Measurements from ENCODE around the gene LY6G5C. TPM values are rescaled to one million over a fixed set of nuclear protein-coding genes. Genes with fewer than 3 reads are reported as not detected.

LY6G5C gene
- total RNA-seq, 2 donors from 2014 or later = 0.93 to 2.0 TPM

DNA sequence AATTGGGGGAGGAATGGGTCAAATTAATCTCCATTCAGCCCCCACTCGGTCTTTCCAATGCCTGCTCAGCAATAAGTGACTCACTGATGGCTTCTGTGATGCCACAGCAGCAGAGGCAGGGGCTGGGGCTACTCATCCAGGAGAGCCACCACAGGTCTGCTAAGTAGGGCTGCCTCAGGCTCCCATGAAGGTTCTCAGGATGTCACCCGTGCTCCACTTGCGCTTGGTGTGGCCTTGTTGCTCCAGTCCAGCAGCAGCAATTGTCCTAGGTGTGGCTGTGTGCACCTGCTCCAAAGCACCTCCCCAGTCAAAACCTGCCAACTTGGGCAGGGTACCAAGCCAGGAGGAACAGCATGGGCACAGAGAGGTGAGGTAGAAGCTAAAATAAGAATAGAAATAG, 41.3 kb upstream of the LY6G5C start:
- Mint-ChIP-seq H3K9me3 (no peaks in the 10 kb centered on the region), H3K4me1 (peaks cover 15% of the 10 kb centered on the region), H3K27ac (no peak overlapping the region), H3K36me3 (ENCODE audit: low read depth) (peaks cover 17% of the 10 kb centered on the region), H3K27me3 (ENCODE audit: insufficient read depth) (no peaks in the 10 kb centered on the region), H3K4me3 (no peak overlapping the region)
- H3K27me3 ChIP-seq (ENCODE audit: control insufficient read depth, insufficient read depth, low read length, poor library complexity, severe bottlenecking) = no peaks in the 10 kb centered on the region
- H3K36me3 ChIP-seq (ENCODE audit: control insufficient read depth, insufficient read depth, low read length) = peaks cover 17% of the 10 kb centered on the region
- no peak for DNase-seq
- 87 to 100% methylated on average over 1 to 3 of the region's 3 CpGs for WGBS, 2 experiments (ENCODE audit: insufficient coverage in 1 of 2, insufficient read length in 1 of 2)
- no peak overlapping the region for H3K4me3 ChIP-seq (ENCODE audit: low read length)
- TF ChIP-seq CTCF (conservative IDR thresholded peaks at IDR 0.05) = no peak
- no peak overlapping the region for H3K9ac ChIP-seq (ENCODE audit: extremely low read depth, low read length, poor library complexity, severe bottlenecking)
- H3K4me1 ChIP-seq (ENCODE audit: control insufficient read depth, insufficient read depth, low read length) = no peaks in the 10 kb centered on the region
- H3K9me3 ChIP-seq (ENCODE audit: control insufficient read depth, low read length) = no peaks in the 10 kb centered on the region
- no peak overlapping the region for H3K27ac ChIP-seq (ENCODE audit: low read depth, low read length)

DNA sequence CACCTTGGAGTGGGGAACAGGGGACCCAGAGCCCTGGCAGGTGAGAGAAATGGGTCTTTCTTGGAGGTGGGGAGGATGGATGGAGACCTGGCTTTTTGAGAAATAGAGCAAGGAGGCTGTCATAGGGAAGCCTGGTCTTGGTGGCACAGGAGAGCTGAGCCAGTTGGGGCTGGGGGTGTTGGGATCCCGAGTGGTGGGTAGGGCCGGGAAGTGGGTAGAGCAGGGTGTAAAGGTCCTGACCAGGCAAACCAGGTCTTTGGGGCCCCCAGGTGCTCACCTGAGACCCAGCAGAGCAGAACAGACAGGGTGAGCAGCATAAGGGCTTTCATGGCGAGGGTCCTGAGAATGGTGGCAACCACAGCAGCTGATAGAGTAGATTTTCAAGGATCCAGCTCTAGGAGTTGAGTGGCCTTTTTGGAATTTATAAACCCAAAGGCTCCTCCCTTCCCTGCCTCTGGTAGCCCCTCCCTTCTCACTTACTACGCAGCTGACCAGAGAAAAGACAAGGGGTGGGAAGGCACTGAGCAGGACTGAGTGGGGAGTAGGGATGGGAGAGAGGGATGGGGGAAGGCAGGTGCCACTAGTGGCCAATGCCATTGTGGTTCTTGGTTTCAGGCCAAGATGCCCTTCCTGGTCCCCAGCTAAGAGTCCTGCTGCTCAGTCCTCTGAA, 40.6 kb upstream of the LY6G5C start, which contains the start of gene LY6G6C:
LY6G6C (minus strand) TSS at position 396 of the 670 bp plus-strand sequence; CDS start at position 329, 67 bp downstream.
- no peak for DNase-seq

DNA sequence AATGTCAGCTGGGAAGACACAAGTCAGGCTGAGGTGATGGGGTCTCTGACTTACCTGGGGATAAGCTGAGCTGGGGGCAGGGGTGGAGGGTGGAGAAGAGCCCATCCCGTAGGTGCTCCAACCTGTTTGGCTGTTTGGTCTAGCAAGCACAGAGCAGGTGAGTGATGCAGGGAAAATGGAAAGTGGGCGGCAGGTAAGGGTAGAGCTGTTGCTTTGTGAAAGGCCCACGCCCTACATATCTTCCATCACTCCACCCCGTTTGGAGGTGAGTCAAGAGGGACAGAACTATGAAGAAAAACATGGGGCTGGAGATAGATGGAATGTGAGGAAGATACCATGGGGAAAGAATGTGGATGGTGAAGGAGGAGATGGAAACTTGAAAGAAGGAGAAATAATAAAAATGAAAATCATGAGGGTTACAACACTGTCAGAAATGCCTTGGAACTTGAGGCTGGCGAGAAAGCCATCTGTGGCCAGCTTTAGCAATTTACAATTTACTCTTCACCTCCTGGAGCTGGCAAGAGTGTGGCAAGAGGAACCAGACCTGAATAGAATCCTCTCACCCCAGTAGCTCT, 39.4 kb upstream of the LY6G5C start:
- H3K36me3 ChIP-seq (ENCODE audit: control insufficient read depth, insufficient read depth, low read length) = no peaks in the 10 kb centered on the region
- Mint-ChIP-seq H3K36me3 (ENCODE audit: low read depth) (no peaks in the 10 kb centered on the region), H3K4me1 (peaks cover 15% of the 10 kb centered on the region), H3K4me3 (no peak overlapping the region), H3K27me3 (ENCODE audit: insufficient read depth) (no peaks in the 10 kb centered on the region), H3K27ac (no peak overlapping the region), H3K9me3 (no peaks in the 10 kb centered on the region)
- 93 to 94% methylated on average over 2 to 5 of the region's 5 CpGs for WGBS, 2 experiments (ENCODE audit: insufficient coverage in 1 of 2, insufficient read length in 1 of 2)
- TF ChIP-seq CTCF (conservative IDR thresholded peaks at IDR 0.05) = no peak
- no peak overlapping the region for H3K4me3 ChIP-seq (ENCODE audit: low read length)
- no peak for DNase-seq
- H3K4me1 ChIP-seq (ENCODE audit: control insufficient read depth, insufficient read depth, low read length) = no peaks in the 10 kb centered on the region
- H3K27ac ChIP-seq (ENCODE audit: low read depth, low read length) = no peak overlapping the region
- H3K9ac ChIP-seq (ENCODE audit: extremely low read depth, low read length, poor library complexity, severe bottlenecking) = no peak overlapping the region
- H3K9me3 ChIP-seq (ENCODE audit: control insufficient read depth, low read length) = no peaks in the 10 kb centered on the region
- no peaks in the 10 kb centered on the region for H3K27me3 ChIP-seq (ENCODE audit: control insufficient read depth, insufficient read depth, low read length, poor library complexity, severe bottlenecking)

More for the DNA sequence above, 40.6 kb upstream of the LY6G5C start, which contains the start of gene LY6G6C:
- no peaks in the 10 kb centered on the region for H3K27me3 ChIP-seq (ENCODE audit: control insufficient read depth, insufficient read depth, low read length, poor library complexity, severe bottlenecking)
- Mint-ChIP-seq H3K4me3 (no peak within 1 kb of the TSS), H3K27ac (no peak within 1 kb of the TSS), H3K36me3 (ENCODE audit: low read depth) (peaks cover 10% of the 10 kb centered on the region), H3K9me3 (no peaks in the 10 kb centered on the region), H3K4me1 (peaks cover 15% of the 10 kb centered on the region), H3K27me3 (ENCODE audit: insufficient read depth) (no peaks in the 10 kb centered on the region)
- H3K4me1 ChIP-seq (ENCODE audit: control insufficient read depth, insufficient read depth, low read length) = no peaks in the 10 kb centered on the region
- H3K36me3 ChIP-seq (ENCODE audit: control insufficient read depth, insufficient read depth, low read length) = peaks cover 10% of the 10 kb centered on the region
- WGBS, 2 experiments (ENCODE audit: insufficient coverage in 1 of 2, insufficient read length in 1 of 2) = 81 to 100% methylated on average over 1 to 4 of the region's 4 CpGs
- no peak within 1 kb of the TSS for H3K4me3 ChIP-seq (ENCODE audit: low read length)
- H3K9ac ChIP-seq (ENCODE audit: extremely low read depth, low read length, poor library complexity, severe bottlenecking) = no peak within 1 kb of the TSS
- H3K27ac ChIP-seq (ENCODE audit: low read depth, low read length) = no peak within 1 kb of the TSS
- no peaks in the 10 kb centered on the region for H3K9me3 ChIP-seq (ENCODE audit: control insufficient read depth, low read length)
- no peak for TF ChIP-seq CTCF (conservative IDR thresholded peaks at IDR 0.05)

All from endodermal cell (in vitro differentiated cells).